GM19467 (cell line): ENCODE measurements around the gene C6orf47.

Experiments
- ATAC-seq: cut with Tn5 transposase; IDR thresholded peaks from one replicate; pipeline ENCODE4 v1.9.1; 2021; ENCODE audit warnings: mild to moderate bottlenecking, moderate library complexity; ENCODE audit not compliant: unreplicated experiment

Gene C6orf47

GRCh38 chr6:31636698-31637596, 23.6 kb downstream of the C6orf47 start:
- no peak for ATAC-seq

- ATAC-seq = no peak
Measured at GRCh38 chr6:31634969-31635575, 25.5 kb downstream of the C6orf47 start.

GRCh38 chr6:31634131-31634530, 26.4 kb downstream of the C6orf47 start:
- ATAC-seq = no peak

GRCh38 chr6:31633447-31633846, 27.1 kb downstream of the C6orf47 start:
- no peak for ATAC-seq

- ATAC-seq = no peak
Measured at GRCh38 chr6:31632279-31632946, 28.2 kb downstream of the C6orf47 start.

- no peak for ATAC-seq
Measured at GRCh38 chr6:31631681-31632278, 28.8 kb downstream of the C6orf47 start.

GRCh38 chr6:31631209-31631608, 29.4 kb downstream of the C6orf47 start:
- ATAC-seq = no peak

- ATAC-seq = no peak
Measured at GRCh38 chr6:31630177-31630934, 30.2 kb downstream of the C6orf47 start.

- no peak for ATAC-seq
Measured at GRCh38 chr6:31629014-31629413, 31.6 kb downstream of the C6orf47 start.

- ATAC-seq = no peak
Measured at GRCh38 chr6:31627690-31628287, 32.8 kb downstream of the C6orf47 start.

GRCh38 chr6:31626952-31627351, 33.6 kb downstream of the C6orf47 start:
- no peak for ATAC-seq

GRCh38 chr6:31624070-31624469, 36.5 kb downstream of the C6orf47 start:
- no peak for ATAC-seq

- no peak for ATAC-seq
Measured at GRCh38 chr6:31622684-31623091, 37.9 kb downstream of the C6orf47 start.

GRCh38 chr6:31621991-31622390, 38.6 kb downstream of the C6orf47 start:
- no peak for ATAC-seq

GRCh38 chr6:31621320-31621939, 39.1 kb downstream of the C6orf47 start:
- no peak for ATAC-seq

GRCh38 chr6:31620586-31621319, 39.8 kb downstream of the C6orf47 start, which contains the start of gene PRRC2A:
Gene PRRC2A, plus strand, starts transcription at chr6:31620715. Its CDS starts 2,075 bp downstream, at chr6:31622790.
- peak; percentile 26 for ATAC-seq

- peak; percentile 71 for ATAC-seq
Measured at GRCh38 chr6:31619805-31620585, 40.6 kb downstream of the C6orf47 start.

- ATAC-seq = no peak
Measured at GRCh38 chr6:31617010-31617409, 43.6 kb downstream of the C6orf47 start.
